OCI-LY7 (cell line): ENCODE results near the gene SCGB1D1. TPM values are rescaled to one million over a fixed set of nuclear protein-coding genes. Genes with fewer than 3 reads are reported as not detected.

Source experiments
- BruUV-seq: library from RNA; stranded (reverse); fragments of 400-500 nt; replicated peaks from 2 replicates; lab custom pipeline; 2021; lab: Mats Ljungman, UMichigan
- CTCF ChIA-PET: fragments of 300-600 bp; sonication (Branson Sonifier 250); formaldehyde crosslinking; loops from one replicate; lab custom pipeline; 2022; ENCODE audit warnings: antibody characterized with exemption; ENCODE audit not compliant: unreplicated experiment; lab: Charles Lee
- POLR2A ChIA-PET: fragments of 300-600 bp; sonication (Branson Sonifier 250); formaldehyde crosslinking; loops from one replicate; lab custom pipeline; 2022; ENCODE audit warnings: antibody characterized with exemption; lab: Charles Lee
- DNase-seq: peaks from one replicate; pipeline ENCODE4 v3.0.0-alpha.2; 2015; ENCODE audit warnings: low spot score
- H2AFZ ChIP-seq: fragments of 200-600 bp; sonication (generic), shearing (Covaris generic); 2 replicates; pipeline ENCODE4 v1.6.1; 2014; ENCODE audit warnings: mild to moderate bottlenecking, antibody characterized with exemption, low read length, moderate library complexity
- H3K27ac ChIP-seq: fragments of 200-600 bp; sonication (generic); 2 replicates; pipeline ENCODE4 v1.5.1; 2014; ENCODE audit warnings: mixed run types, low read depth, mild to moderate bottlenecking, moderate library complexity, low read length, inconsistent platforms; ENCODE audit not compliant: poor library complexity, severe bottlenecking
- H3K36me3 ChIP-seq: fragments of 200-600 bp; sonication (generic); 2 replicates; pipeline ENCODE4 v1.6.1; 2014; ENCODE audit warnings: mild to moderate bottlenecking, antibody characterized with exemption, low read length, moderate library complexity, mixed read lengths; ENCODE audit not compliant: insufficient read depth
- H3K4me1 ChIP-seq: fragments of 200-600 bp; sonication (generic); 2 replicates; pipeline ENCODE4 v1.5.1; 2014; ENCODE audit warnings: mild to moderate bottlenecking, low read length; ENCODE audit not compliant: insufficient read depth, poor library complexity, severe bottlenecking
- H3K4me2 ChIP-seq: fragments of 200-600 bp; sonication (generic); 2 replicates; pipeline ENCODE4 v1.6.1; 2014; ENCODE audit warnings: mild to moderate bottlenecking, low read length
- H3K4me3 ChIP-seq: fragments of 200-600 bp; sonication (generic); 2 replicates; pipeline ENCODE4 v1.5.1; 2014; ENCODE audit warnings: mild to moderate bottlenecking, low read depth, low read length; ENCODE audit not compliant: poor library complexity, severe bottlenecking
- H3K79me2 ChIP-seq: fragments of 200-600 bp; sonication (generic); 2 replicates; pipeline ENCODE4 v1.6.1; 2016; ENCODE audit warnings: low read depth, mild to moderate bottlenecking, low read length, moderate library complexity, mixed read lengths; ENCODE audit not compliant: insufficient read depth
- H3K9me2 ChIP-seq: fragments of 200-600 bp; sonication (generic); 2 replicates; pipeline ENCODE4 v1.6.1; 2016; ENCODE audit warnings: mild to moderate bottlenecking, low read length, mixed read lengths; ENCODE audit not compliant: insufficient read depth
- H3K9me3 ChIP-seq: fragments of 200-600 bp; sonication (generic); 2 replicates; pipeline ENCODE4 v1.6.1; 2014; ENCODE audit warnings: mild to moderate bottlenecking, mixed run types, low read length, mixed read lengths
- H4K20me1 ChIP-seq: fragments of 200-600 bp; sonication (generic); 2 replicates; pipeline ENCODE4 v1.6.1; 2014; ENCODE audit warnings: mild to moderate bottlenecking, antibody characterized with exemption, low read length, moderate library complexity, mixed read lengths; ENCODE audit not compliant: insufficient read depth
- EZH2phosphoT487 ChIP-seq: fragments of 200-600 bp; sonication (generic); IDR thresholded peaks from 2 replicates; pipeline ENCODE4 v1.6.1; 2018; ENCODE audit warnings: low read depth, borderline replicate concordance, mild to moderate bottlenecking, mixed run types, antibody characterized with exemption, low read length, moderate library complexity, mixed read lengths
- intact Hi-C: fragments of 100-400 bp; cut with micrococcal nuclease; formaldehyde crosslinking; loops from one replicate; pipeline ENCODE4 v1.10.0; 2022; ENCODE audit not compliant: unreplicated experiment
- total RNA-seq, 2 experiments: library from RNA; depleted of rRNA in 1 of 2; stranded (reverse); fragments of >200 nt in 1 of 2; shearing (Covaris generic) in 1 of 2; gene quantifications; 2 replicates each; pipeline ENCODE4 v1.2.3, GENCODE V29; 2014 to 2022
- TF ChIP-seq, protein P1 (sequence below): fragments of 200-600 bp; sonication (generic); conservative IDR thresholded peaks from 2 replicates; pipeline ENCODE4 v1.5.1; 2014; ENCODE audit warnings: mild to moderate bottlenecking, antibody characterized with exemption, low read length, moderate library complexity, mixed read lengths

SCGB1D1 gene
- total RNA-seq, 2 experiments from 2014 or later, result not detected

DNA sequence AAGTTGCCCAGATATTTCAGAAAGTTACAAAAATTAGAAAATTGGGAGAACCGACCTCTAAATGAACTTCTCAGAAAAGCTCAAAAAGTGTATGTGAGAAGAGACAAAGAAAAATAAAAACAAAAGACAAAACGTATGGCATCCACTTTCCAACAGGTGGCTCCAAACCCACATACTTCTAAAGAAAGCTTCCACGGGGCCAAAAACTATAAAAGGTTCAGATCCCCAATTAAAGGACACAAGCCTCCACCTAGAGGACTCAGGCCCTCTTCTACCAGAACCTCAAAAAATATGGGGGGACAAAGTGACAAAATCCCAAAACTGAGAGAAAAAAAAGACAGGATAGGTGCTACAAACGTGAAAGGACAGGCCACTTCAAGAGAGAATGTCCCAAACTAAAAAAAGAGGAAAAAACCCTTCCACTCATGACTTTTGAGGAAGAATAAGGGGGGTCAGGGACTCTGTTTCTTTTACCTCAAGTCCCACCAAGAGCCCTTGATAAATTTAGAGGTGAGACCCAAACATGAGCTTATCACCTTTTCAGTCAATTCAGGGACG is 27.3 kb downstream of the SCGB1D1 start:
- DNase-seq, result peak; percentile 42
- ChIA-PET POLR2A (interaction anchor here (0.5 kb wide), 1 partner anchor 94 kb away, joined by 3 read pairs; no protein-coding TSS in a partner anchor), CTCF (no interaction called here)
- H3K79me2 ChIP-seq, result no peaks in the 10 kb centered on the region
- no peaks in the 10 kb centered on the region for H3K4me1 ChIP-seq
- H2AFZ ChIP-seq, result no peak overlapping the region
- H3K4me2 ChIP-seq, result no peak overlapping the region
- intact Hi-C loops, result loop anchor here (2.0 kb wide), 1 partner anchor 94 kb away; no protein-coding TSS in a partner anchor
- TF ChIP-seq EZH2phosphoT487, result no peak
- TF ChIP-seq, protein P1, sequence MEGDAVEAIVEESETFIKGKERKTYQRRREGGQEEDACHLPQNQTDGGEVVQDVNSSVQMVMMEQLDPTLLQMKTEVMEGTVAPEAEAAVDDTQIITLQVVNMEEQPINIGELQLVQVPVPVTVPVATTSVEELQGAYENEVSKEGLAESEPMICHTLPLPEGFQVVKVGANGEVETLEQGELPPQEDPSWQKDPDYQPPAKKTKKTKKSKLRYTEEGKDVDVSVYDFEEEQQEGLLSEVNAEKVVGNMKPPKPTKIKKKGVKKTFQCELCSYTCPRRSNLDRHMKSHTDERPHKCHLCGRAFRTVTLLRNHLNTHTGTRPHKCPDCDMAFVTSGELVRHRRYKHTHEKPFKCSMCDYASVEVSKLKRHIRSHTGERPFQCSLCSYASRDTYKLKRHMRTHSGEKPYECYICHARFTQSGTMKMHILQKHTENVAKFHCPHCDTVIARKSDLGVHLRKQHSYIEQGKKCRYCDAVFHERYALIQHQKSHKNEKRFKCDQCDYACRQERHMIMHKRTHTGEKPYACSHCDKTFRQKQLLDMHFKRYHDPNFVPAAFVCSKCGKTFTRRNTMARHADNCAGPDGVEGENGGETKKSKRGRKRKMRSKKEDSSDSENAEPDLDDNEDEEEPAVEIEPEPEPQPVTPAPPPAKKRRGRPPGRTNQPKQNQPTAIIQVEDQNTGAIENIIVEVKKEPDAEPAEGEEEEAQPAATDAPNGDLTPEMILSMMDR, result peak; percentile 75
- BruUV-seq, result no TSS peak
- no peaks in the 10 kb centered on the region for H4K20me1 ChIP-seq
- no peak overlapping the region for H3K27ac ChIP-seq
- H3K36me3 ChIP-seq, result no peaks in the 10 kb centered on the region
- H3K9me3 ChIP-seq, result peaks cover 6% of the 10 kb centered on the region; the same call in 1 of the 2 replicates
- H3K9me2 ChIP-seq, result no peaks in the 10 kb centered on the region
- no peak overlapping the region for H3K4me3 ChIP-seq

DNA sequence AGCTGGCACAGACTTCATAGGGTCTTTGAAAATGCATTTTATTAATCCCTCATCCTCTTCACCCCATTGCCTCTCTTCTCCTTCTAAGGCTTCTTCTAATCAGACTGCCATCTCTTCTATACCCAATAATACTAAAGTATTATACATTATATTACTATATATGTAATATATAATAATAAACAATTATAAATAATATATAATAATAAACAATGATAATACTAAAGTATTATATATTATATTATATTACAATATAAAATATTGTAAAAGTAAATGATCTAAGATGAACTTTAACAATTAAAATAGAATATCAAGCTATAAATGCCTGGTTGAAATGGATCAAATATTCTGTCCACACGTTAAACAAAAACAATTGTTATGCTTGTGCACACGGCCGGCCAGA is 31.5 kb downstream of the SCGB1D1 start:
- peaks cover 28% of the 10 kb centered on the region for H3K9me3 ChIP-seq
- H4K20me1 ChIP-seq, result no peaks in the 10 kb centered on the region
- BruUV-seq, result no TSS peak
- no peak overlapping the region for H3K27ac ChIP-seq
- no peaks in the 10 kb centered on the region for H3K4me1 ChIP-seq
- no peaks in the 10 kb centered on the region for H3K79me2 ChIP-seq
- H3K4me2 ChIP-seq, result no peak overlapping the region
- intact Hi-C loops, result no loop called here
- TF ChIP-seq, protein P1, result no peak
- TF ChIP-seq EZH2phosphoT487, result no peak
- no peaks in the 10 kb centered on the region for H3K9me2 ChIP-seq
- no peaks in the 10 kb centered on the region for H3K36me3 ChIP-seq
- H2AFZ ChIP-seq, result no peak overlapping the region
- no peak for DNase-seq
- CTCF ChIA-PET, result no interaction called here
- POLR2A ChIA-PET, result no interaction called here
- H3K4me3 ChIP-seq, result no peak overlapping the region

DNA sequence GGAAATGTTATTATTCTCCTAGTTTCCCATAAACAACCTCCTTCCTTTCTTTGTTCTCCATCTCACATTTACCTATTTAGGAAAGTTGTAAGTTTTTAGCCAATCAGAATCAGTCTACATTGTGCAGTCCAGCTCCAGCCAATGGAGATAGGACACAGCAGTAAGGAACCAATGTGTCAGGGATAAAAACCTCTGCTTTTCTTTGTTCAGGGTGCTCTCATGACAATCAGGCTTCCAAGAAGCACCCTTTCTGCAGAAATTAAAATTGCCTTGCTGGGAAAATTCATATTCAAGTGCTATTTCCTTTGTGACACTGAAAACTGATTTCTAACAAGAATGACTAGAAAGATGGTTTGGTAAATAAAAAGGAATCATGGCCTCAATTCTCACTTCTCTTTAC is 33.1 kb downstream of the SCGB1D1 start:
- no peak for DNase-seq
- no peak for TF ChIP-seq EZH2phosphoT487
- TF ChIP-seq, protein P1, result no peak
- Histone ChIP-seq H3K4me2 (no peak overlapping the region), H3K36me3 (no peaks in the 10 kb centered on the region), H3K4me3 (no peak overlapping the region), H3K79me2 (no peaks in the 10 kb centered on the region), H4K20me1 (no peaks in the 10 kb centered on the region), H2AFZ (no peak overlapping the region), H3K9me2 (no peaks in the 10 kb centered on the region), H3K4me1 (no peaks in the 10 kb centered on the region), H3K27ac (no peak overlapping the region), H3K9me3 (peaks cover 28% of the 10 kb centered on the region)
- intact Hi-C loops, result no loop called here
- BruUV-seq, result no TSS peak
- POLR2A ChIA-PET, result no interaction called here
- CTCF ChIA-PET, result no interaction called here
